ENCODE data around the gene DIAPH2. TPM values are rescaled to one million over a fixed set of nuclear protein-coding genes. Genes with fewer than 3 reads are reported as not detected.

The DIAPH2 gene
- total and polyA plus RNA-seq, 4 donors: 7.2 to 57.6 (median 15.5) TPM

GRCh38 chrX:97490656-97491055 lies 806.0 kb downstream of the DIAPH2 start:
- H3K4me1 ChIP-seq (ENCODE audit: control insufficient read depth in 5 of 5, insufficient read depth in 5 of 5, low read length in 5 of 5): no peaks in the 10 kb centered on the region
- H3K27me3 ChIP-seq (ENCODE audit: control insufficient read depth in 3 of 3, insufficient read depth in 3 of 3, low read length in 2 of 3): no peaks in the 10 kb centered on the region
- H3K4me3 ChIP-seq: no peak overlapping the region
- 57 to 88% methylated on average over 2 of the region's 2 CpGs for WGBS, 2 donors
- ATAC-seq (ENCODE audit: insufficient read depth, low FRiP score) (no peak), DNase-seq (no peak)
- H3K9me3 ChIP-seq (ENCODE audit: control insufficient read depth in 4 of 4, insufficient read depth in 3 of 4, low read length in 3 of 4): peaks cover 0 to 3% (median 0%) of the 10 kb centered on the region in 4 donors
- H3K27ac ChIP-seq (ENCODE audit: low read depth in 1 of 2, low read length in 1 of 2): no peak overlapping the region
- no peak overlapping the region for H3K9ac ChIP-seq (ENCODE audit: insufficient read depth in 1 of 2, low read length in 2 of 2)
- TF ChIP-seq CTCF (IDR thresholded peaks at IDR 0.05; ENCODE audit: control extremely low read depth, extremely low read depth): no peak
- peaks cover 0 to 1% (median 0%) of the 10 kb centered on the region in 4 donors for H3K36me3 ChIP-seq (ENCODE audit: control insufficient read depth in 4 of 4, insufficient read depth in 4 of 4, low read length in 4 of 4)

GRCh38 chrX:97494756-97495372 lies 810.2 kb downstream of the DIAPH2 start:
- H3K4me1 ChIP-seq (ENCODE audit: control insufficient read depth in 5 of 5, insufficient read depth in 5 of 5, low read length in 5 of 5): no peaks in the 10 kb centered on the region
- ATAC-seq (ENCODE audit: insufficient read depth, low FRiP score) (no peak), DNase-seq (no peak)
- TF ChIP-seq CTCF (IDR thresholded peaks at IDR 0.05; ENCODE audit: control extremely low read depth, extremely low read depth): no peak
- 76 to 100% methylated on average over 1 of the region's 1 CpG for WGBS, 2 donors
- H3K9me3 ChIP-seq (ENCODE audit: control insufficient read depth in 4 of 4, insufficient read depth in 3 of 4, low read length in 3 of 4): peaks cover 0 to 3% (median under 1%) of the 10 kb centered on the region in 4 donors
- H3K27ac ChIP-seq (ENCODE audit: low read depth in 1 of 2, low read length in 1 of 2): no peak overlapping the region
- H3K36me3 ChIP-seq (ENCODE audit: control insufficient read depth in 4 of 4, insufficient read depth in 4 of 4, low read length in 4 of 4): peaks cover 0 to 1% (median 0%) of the 10 kb centered on the region in 4 donors
- H3K4me3 ChIP-seq: no peak overlapping the region
- H3K9ac ChIP-seq (ENCODE audit: insufficient read depth in 1 of 2, low read length in 2 of 2): no peak overlapping the region
- H3K27me3 ChIP-seq (ENCODE audit: control insufficient read depth in 3 of 3, insufficient read depth in 3 of 3, low read length in 2 of 3): no peaks in the 10 kb centered on the region

- ATAC-seq (ENCODE audit: insufficient read depth, low FRiP score): no peak
These were observed 813.5 kb downstream of the DIAPH2 start for GRCh38 chrX:97498093-97498492.

More at GRCh38 chrX:97498093-97498492, 813.5 kb downstream of the DIAPH2 start:
- no peak overlapping the region for H3K4me3 ChIP-seq
- H3K9me3 ChIP-seq (ENCODE audit: control insufficient read depth in 4 of 4, insufficient read depth in 3 of 4, low read length in 3 of 4): peaks cover 0 to 2% (median 0%) of the 10 kb centered on the region in 4 donors
- H3K27me3 ChIP-seq (ENCODE audit: control insufficient read depth in 3 of 3, insufficient read depth in 3 of 3, low read length in 2 of 3): no peaks in the 10 kb centered on the region
- WGBS, 2 donors: 78 to 83% methylated on average over 2 of the region's 2 CpGs
- DNase-seq: no peak
- no peak overlapping the region for H3K9ac ChIP-seq (ENCODE audit: insufficient read depth in 1 of 2, low read length in 2 of 2)
- TF ChIP-seq CTCF (IDR thresholded peaks at IDR 0.05; ENCODE audit: control extremely low read depth, extremely low read depth): no peak
- no peaks in the 10 kb centered on the region for H3K36me3 ChIP-seq (ENCODE audit: control insufficient read depth in 4 of 4, insufficient read depth in 4 of 4, low read length in 4 of 4)
- no peak overlapping the region for H3K27ac ChIP-seq (ENCODE audit: low read depth in 1 of 2, low read length in 1 of 2)
- no peaks in the 10 kb centered on the region for H3K4me1 ChIP-seq (ENCODE audit: control insufficient read depth in 5 of 5, insufficient read depth in 5 of 5, low read length in 5 of 5)
